OCI-LY1 (cell line): ENCODE results near the gene PHF20.
"Not testable (repeated sequence)": the region's sequence is repeated elsewhere in the genome, so short reads cannot be mapped to it uniquely, and the experiment has no call there.

Experiments used
- H2AFZ ChIP-seq: fragments of 200-600 bp; sonication (generic), shearing (Covaris generic); 2 replicates; pipeline ENCODE4 v1.6.0; 2014; ENCODE audit warnings: antibody characterized with exemption, mild to moderate bottlenecking, low read length
- H3F3A ChIP-seq: fragments of 200-600 bp; sonication (generic), shearing (Covaris generic); 2 replicates; pipeline ENCODE4 v1.6.0; 2014; ENCODE audit warnings: mild to moderate bottlenecking, antibody characterized with exemption, low read length, moderate library complexity; ENCODE audit not compliant: insufficient read depth
- H3K27ac ChIP-seq: fragments of 200-600 bp; sonication (generic); 2 replicates; pipeline ENCODE4 v1.5.1; 2014; ENCODE audit warnings: low read length, mixed run types, mild to moderate bottlenecking, low read depth; ENCODE audit not compliant: poor library complexity, severe bottlenecking
- H3K27me3 ChIP-seq: fragments of 200-600 bp; sonication (generic); 2 replicates; pipeline ENCODE4 v1.6.0; 2014; ENCODE audit warnings: antibody characterized with exemption, mild to moderate bottlenecking, low read length, moderate library complexity; ENCODE audit not compliant: insufficient read depth
- H3K36me3 ChIP-seq: fragments of 200-600 bp; sonication (generic); 2 replicates; pipeline ENCODE4 v1.6.1; 2014; ENCODE audit warnings: mild to moderate bottlenecking, antibody characterized with exemption, low read length, moderate library complexity, mixed read lengths; ENCODE audit not compliant: insufficient read depth
- H3K4me1 ChIP-seq: fragments of 200-600 bp; sonication (generic); 2 replicates; pipeline ENCODE4 v1.5.1; 2014; ENCODE audit warnings: mild to moderate bottlenecking, low read length, moderate library complexity; ENCODE audit not compliant: insufficient read depth, severe bottlenecking
- H3K4me2 ChIP-seq: fragments of 200-600 bp; sonication (generic), shearing (Covaris generic); 2 replicates; pipeline ENCODE4 v1.6.1; 2014; ENCODE audit warnings: low read length
- H3K4me3 ChIP-seq: fragments of 200-600 bp; sonication (generic); 2 replicates; pipeline ENCODE4 v1.5.1; 2014; ENCODE audit warnings: low read length, low read depth, mild to moderate bottlenecking, mixed read lengths; ENCODE audit not compliant: poor library complexity, severe bottlenecking
- H3K79me2 ChIP-seq: fragments of 200-600 bp; shearing (Covaris generic); 2 replicates; pipeline ENCODE4 v1.6.1; 2016; ENCODE audit warnings: mixed run types, low read length, mixed read lengths; ENCODE audit not compliant: insufficient read depth
- H3K9ac ChIP-seq: fragments of 200-600 bp; sonication (generic), shearing (Covaris generic); 2 replicates; pipeline ENCODE4 v1.6.1; 2014; ENCODE audit warnings: mild to moderate bottlenecking, low read length, mixed read lengths
- H3K9me2 ChIP-seq: fragments of 200-600 bp; sonication (generic), shearing (Covaris generic); 2 replicates; pipeline ENCODE4 v1.6.1; 2014; ENCODE audit warnings: low read depth, mild to moderate bottlenecking, low read length, mixed read lengths
- H3K9me3 ChIP-seq: fragments of 200-600 bp; shearing (Covaris generic); 2 replicates; pipeline ENCODE4 v1.6.1; 2014; ENCODE audit warnings: low read length, mixed read lengths
- H4K20me1 ChIP-seq: fragments of 200-600 bp; sonication (generic), shearing (Covaris generic); 2 replicates; pipeline ENCODE4 v1.6.0; 2016; ENCODE audit warnings: mild to moderate bottlenecking, low read length; ENCODE audit not compliant: insufficient read depth
- CTCF ChIP-seq: fragments of 200-600 bp; sonication (generic), shearing (Covaris generic); IDR thresholded peaks from 2 replicates; pipeline ENCODE4 v1.5.1; 2017; ENCODE audit warnings: mild to moderate bottlenecking, antibody characterized with exemption, low read length, moderate library complexity, mixed read lengths
- EZH2 ChIP-seq: fragments of 200-600 bp; sonication (generic), shearing (Covaris generic); IDR thresholded peaks from 2 replicates; pipeline ENCODE4 v1.8.0; 2017; ENCODE audit warnings: borderline replicate concordance, mixed run types, mild to moderate bottlenecking, antibody characterized with exemption, low read length, moderate library complexity, mixed read lengths

PHF20 gene

GRCh38 chr20:35773154-35773751, 1.4 kb downstream of the PHF20 start:
- Histone ChIP-seq H3K9me3 (no peaks in the 10 kb centered on the region), H3K27me3 (no peaks in the 10 kb centered on the region), H3K9me2 (no peaks in the 10 kb centered on the region), H3K4me1 (peaks cover 62% of the 10 kb centered on the region), H3K36me3 (peaks cover 9% of the 10 kb centered on the region; the same call in 1 of the 2 replicates), H3K4me2 (peak overlapping the region; percentile 98), H2AFZ (no peak overlapping the region), H3F3A (0 out of 2 replicates have a peak, but pooled peaks cover 4% of the 10 kb centered on the region), H3K79me2 (peaks cover 48% of the 10 kb centered on the region), H3K4me3 (peak overlapping the region; percentile 87), H3K27ac (peak overlapping the region; percentile 52), H4K20me1 (no peaks in the 10 kb centered on the region), H3K9ac (peak overlapping the region; percentile 87)
- no peak for TF ChIP-seq CTCF
- no peak for TF ChIP-seq EZH2

DNA sequence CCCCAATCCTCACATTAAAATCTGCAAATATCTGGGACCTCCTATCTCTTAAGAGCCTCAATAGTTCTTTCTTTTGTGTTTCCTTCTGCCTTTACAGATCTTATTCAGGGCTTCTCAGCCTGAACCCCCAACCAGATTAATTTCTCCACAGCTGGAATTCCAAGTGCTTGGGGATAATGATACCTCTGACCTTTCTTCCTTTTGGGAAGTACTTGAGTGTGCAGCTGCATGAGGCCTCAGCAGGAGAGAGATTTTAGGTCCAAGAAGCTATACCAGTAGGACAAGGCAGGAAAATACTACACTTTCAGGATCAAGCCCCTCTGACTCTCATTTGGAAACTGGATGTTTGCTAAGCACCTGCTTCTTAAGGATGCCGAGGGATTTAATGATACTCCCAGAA, 2.6 kb downstream of the PHF20 start:
- H3K9me3 ChIP-seq, result no peaks in the 10 kb centered on the region
- peaks cover 51% of the 10 kb centered on the region for H3K79me2 ChIP-seq
- TF ChIP-seq CTCF (no peak), EZH2 (no peak)
- no peaks in the 10 kb centered on the region for H3K9me2 ChIP-seq
- H3K4me3 ChIP-seq, result peak overlapping the region; percentile 17
- peak overlapping the region; percentile 98 for H3K4me2 ChIP-seq
- peaks cover 17% of the 10 kb centered on the region for H3K36me3 ChIP-seq
- H2AFZ ChIP-seq, result no peak overlapping the region
- peaks cover 51% of the 10 kb centered on the region for H3K4me1 ChIP-seq
- no peaks in the 10 kb centered on the region for H4K20me1 ChIP-seq
- no peaks in the 10 kb centered on the region for H3F3A ChIP-seq
- H3K27ac ChIP-seq, result peak overlapping the region; percentile 52
- no peaks in the 10 kb centered on the region for H3K27me3 ChIP-seq
- peak overlapping the region; percentile 28; the same call in 1 of the 2 replicates for H3K9ac ChIP-seq

GRCh38 chr20:35776513-35777101, 4.8 kb downstream of the PHF20 start:
- Histone ChIP-seq H3K27me3 (no peaks in the 10 kb centered on the region), H3K27ac (peak overlapping the region; percentile 6), H4K20me1 (no peaks in the 10 kb centered on the region), H3K79me2 (peaks cover 61% of the 10 kb centered on the region), H3K4me3 (no peak overlapping the region), H3K36me3 (peaks cover 17% of the 10 kb centered on the region), H3F3A (no peaks in the 10 kb centered on the region), H3K9ac (no peak overlapping the region), H3K9me3 (no peaks in the 10 kb centered on the region), H3K4me1 (peaks cover 51% of the 10 kb centered on the region), H3K9me2 (no peaks in the 10 kb centered on the region), H3K4me2 (no peak overlapping the region), H2AFZ (no peak overlapping the region)
- no peak for TF ChIP-seq CTCF

DNA sequence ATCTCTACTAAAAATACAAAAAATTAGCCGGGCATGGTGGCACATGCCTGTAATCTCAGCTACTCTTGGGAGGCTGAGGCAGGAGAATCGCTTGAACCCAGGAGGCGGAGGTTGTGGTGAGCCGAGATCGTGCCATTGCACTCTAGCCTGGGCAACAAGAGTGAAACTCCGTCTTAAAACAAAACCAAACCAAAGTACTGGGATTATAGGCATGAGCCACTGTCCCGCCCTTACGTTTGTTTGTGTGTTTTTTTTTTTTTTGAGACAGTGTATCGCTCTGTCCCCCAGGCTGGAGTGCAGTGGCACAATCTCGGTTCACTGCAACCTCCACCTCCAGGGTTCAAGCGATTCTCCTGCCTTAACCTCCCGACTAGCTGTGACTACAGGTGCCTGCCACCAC, 12.0 kb downstream of the PHF20 start:
- H3K9ac ChIP-seq, H2AFZ ChIP-seq, H3K4me1 ChIP-seq, H4K20me1 ChIP-seq, H3K9me2 ChIP-seq, H3F3A ChIP-seq, H3K4me3 ChIP-seq, H3K27me3 ChIP-seq, H3K9me3 ChIP-seq, H3K27ac ChIP-seq, H3K4me2 ChIP-seq: not testable (repeated sequence)
- Histone ChIP-seq H3K79me2 (peaks cover 30% of the 10 kb centered on the region), H3K36me3 (peaks cover 37% of the 10 kb centered on the region)

DNA sequence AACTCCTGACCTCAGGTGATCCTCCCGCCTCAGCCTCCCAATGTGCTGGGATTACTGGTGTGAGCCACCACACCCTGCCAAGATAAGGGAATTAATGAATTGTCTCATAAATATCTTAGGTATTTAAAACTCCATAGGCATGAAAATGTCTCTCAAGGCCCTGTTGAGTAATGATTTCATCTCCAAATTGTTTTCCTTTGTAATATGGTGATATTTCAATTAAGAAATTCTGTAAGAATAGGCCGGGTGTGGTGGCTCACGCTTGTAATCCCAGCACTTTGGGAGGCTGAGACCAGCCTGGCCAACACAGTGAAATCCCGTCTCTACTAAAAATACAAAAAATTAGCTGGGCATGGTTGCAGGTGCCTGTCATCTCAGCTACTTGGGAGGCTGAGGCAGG, 13.7 kb downstream of the PHF20 start:
- H3K4me1 ChIP-seq, H3K27ac ChIP-seq, H3F3A ChIP-seq, H3K4me3 ChIP-seq, H2AFZ ChIP-seq, H3K9me2 ChIP-seq, H4K20me1 ChIP-seq, H3K9ac ChIP-seq, H3K4me2 ChIP-seq, H3K9me3 ChIP-seq, H3K27me3 ChIP-seq: not testable (repeated sequence)
- H3K36me3 ChIP-seq, result peaks cover 31% of the 10 kb centered on the region
- peaks cover 25% of the 10 kb centered on the region for H3K79me2 ChIP-seq
